Right cardiac atrium (tissue), 5 donors: ENCODE results near the gene MICAL2. TPM values are rescaled to one million over a fixed set of nuclear protein-coding genes. Genes with fewer than 3 reads are reported as not detected.
A peak's percentile ranks its signal among the peaks of the same experiment; 100 is the strongest.

Experiments used
- ATAC-seq, 2 donors: fragments of 200-7000 bp; cut with Tn5 transposase; one replicate each; pipeline versions ENCODE4 v1.8.0 to v1.9.1; 2020; ENCODE audit warnings: moderate library complexity in 2 of 2, mild to moderate bottlenecking in 1 of 2
- DNase-seq, 3 donors: peaks; one replicate each; pipeline ENCODE4 v3.0.0-alpha.2; 2020
- H3K27ac ChIP-seq: one replicate; pipeline ENCODE4 v1.5.1; 2013; ENCODE audit warnings: mild to moderate bottlenecking, low read length, control low read depth, moderate library complexity
- H3K27me3 ChIP-seq: one replicate; pipeline ENCODE4 v1.6.1; 2013; ENCODE audit not compliant: control insufficient read depth, insufficient read depth
- H3K4me1 ChIP-seq: one replicate; pipeline ENCODE4 v1.6.1; 2013; ENCODE audit warnings: low read length; ENCODE audit not compliant: control insufficient read depth, insufficient read depth
- H3K4me3 ChIP-seq: one replicate; pipeline ENCODE4 v1.5.1; 2013; ENCODE audit warnings: low read length, control low read depth
- H3K9me3 ChIP-seq: one replicate; pipeline ENCODE4 v1.6.1; 2013; ENCODE audit warnings: low read length; ENCODE audit not compliant: control insufficient read depth
- WGBS: extraction: QIAGEN DNeasy Blood & Tissue Kit; methylation state at CpG from one replicate; pipeline ENCODE4 v1.1.7; 2013; 5-methylcytosine and 5-hydroxymethylcytosine counted together
- intact Hi-C, 4 donors: fragments of 100-400 bp; cut with DNase I; formaldehyde crosslinking; loops; one replicate each; pipeline versions ENCODE4 v1.11.0 to v1.14.0; 2022 to 2023
- polyA plus RNA-seq: library from polyadenylated mRNA; stranded (reverse); fragments of 200-250 nt; gene quantifications from one replicate; pipeline ENCODE4 v1.2.3, GENCODE V29; 2013
- total RNA-seq, 4 donors: library from RNA; stranded (reverse); fragmentation: NEBNext Ultra II Directional; extraction: Animal tissue kit (Norgen Biotek cat#: 25700); gene quantifications; one replicate each; pipeline ENCODE4 v1.2.1, GENCODE V29; 2021
- donor health status: healthy with polysubstance abuse.
- donor health status: DM: no; HTN: yes; CAD: no.
- donor health status: DM: no; HTN: no; CAD: no.
- donor health status: DM: no; HTN: yes; CAD: no; lungs with severe emphysema.
- donor health status: DM: yes; HTN: yes; CAD: no.

The MICAL2 gene
- total and polyA plus RNA-seq, 5 donors: 62.9 to 115 (median 92.3) TPM

GRCh38 chr11:12089473-12089872 lies 20.9 kb upstream of the MICAL2 start:
- Histone ChIP-seq H3K27ac (no peak overlapping the region), H3K27me3 (no peaks in the 10 kb centered on the region)
- DNase-seq: no peak

GRCh38 chr11:12090061-12090591 lies 20.3 kb upstream of the MICAL2 start:
- DNase-seq (peak in 1 of 3 donors; percentile 34), ATAC-seq (peak in 1 of 2 donors; percentile 55)
- 39% methylated on average over 4 of the region's 4 CpGs for WGBS
- Histone ChIP-seq H3K27me3 (no peaks in the 10 kb centered on the region), H3K4me3 (no peak overlapping the region), H3K9me3 (no peaks in the 10 kb centered on the region), H3K27ac (peak overlapping the region; percentile 71), H3K4me1 (peaks cover 24% of the 10 kb centered on the region)
- intact Hi-C loops: loop anchor here in 2 of 4 donors (10.0 kb wide), 1 partner anchor 145 kb away; no protein-coding TSS in a partner anchor

More at GRCh38 chr11:12089473-12089872, 20.9 kb upstream of the MICAL2 start:
- Histone ChIP-seq H3K9me3 (no peaks in the 10 kb centered on the region), H3K4me3 (no peak overlapping the region), H3K4me1 (peaks cover 24% of the 10 kb centered on the region)
- ATAC-seq: no peak
- 61% methylated on average over 2 of the region's 2 CpGs for WGBS
- intact Hi-C loops: loop anchor here in 1 of 4 donors (5.0 kb wide), 1 partner anchor 148 kb away; no protein-coding TSS in a partner anchor

DNA sequence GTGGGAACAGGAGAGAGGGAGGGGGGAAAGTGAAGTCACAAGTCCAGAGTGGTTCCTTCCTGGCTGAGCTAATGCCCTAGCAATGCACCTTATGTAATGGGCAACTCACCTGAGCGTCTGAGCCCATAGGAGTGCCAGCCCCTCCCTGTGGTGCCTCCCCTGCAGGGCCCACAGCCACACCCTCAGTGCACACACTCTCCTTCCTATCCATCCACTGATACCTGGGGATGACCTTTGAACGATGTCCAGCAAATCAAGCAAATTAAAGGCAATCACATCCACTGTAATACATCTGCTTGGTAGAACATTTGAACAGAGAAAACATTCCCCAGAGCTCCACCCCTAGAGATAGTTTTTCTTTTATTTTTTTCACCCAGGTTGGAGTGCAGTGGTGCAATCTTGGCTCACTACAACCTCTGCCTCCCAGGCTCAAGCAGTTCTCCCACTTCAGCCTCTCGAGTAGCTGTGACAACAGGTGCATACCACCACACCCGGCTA lies 19.6 kb upstream of the MICAL2 start:
- ATAC-seq (no peak), DNase-seq (no peak)
- no peaks in the 10 kb centered on the region for H3K9me3 ChIP-seq
- H3K4me1 ChIP-seq: peaks cover 20% of the 10 kb centered on the region
- intact Hi-C loops: loop anchor here in 2 of 4 donors (10.0 kb wide), 1 partner anchor 144 kb away; no protein-coding TSS in a partner anchor
- WGBS: 86% methylated on average over 4 of the region's 4 CpGs
- no peaks in the 10 kb centered on the region for H3K27me3 ChIP-seq
- H3K27ac ChIP-seq: no peak overlapping the region
- no peak overlapping the region for H3K4me3 ChIP-seq

DNA sequence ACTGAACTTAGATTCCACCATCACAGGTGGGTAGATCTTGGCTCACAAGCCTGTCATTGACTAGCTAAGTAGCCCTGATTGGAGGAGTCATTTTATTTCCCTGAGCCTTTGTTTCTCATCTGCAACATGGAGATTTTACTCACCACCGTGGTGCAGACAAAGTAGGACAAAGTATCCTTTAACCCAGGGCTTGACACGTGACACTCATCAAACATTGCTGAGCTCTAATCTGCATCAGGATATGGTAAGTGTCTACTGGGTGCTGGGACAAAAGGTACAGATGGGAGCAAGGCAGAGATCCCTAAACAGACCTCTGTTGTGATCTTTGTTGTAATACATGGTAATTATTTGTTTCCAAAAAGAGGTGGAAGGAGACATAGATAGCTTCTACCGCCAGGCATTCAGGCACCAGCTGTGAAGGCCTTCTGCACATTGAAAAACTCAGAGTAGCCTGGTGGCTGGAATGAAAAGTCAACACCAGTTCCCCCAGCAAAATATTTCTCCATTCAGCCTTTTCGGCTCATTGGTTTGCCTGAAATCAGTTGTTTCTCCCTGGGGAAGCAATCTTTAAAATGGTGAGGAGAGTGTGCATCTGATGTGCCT lies 18.3 kb upstream of the MICAL2 start:
- Histone ChIP-seq H3K4me1 (peaks cover 17% of the 10 kb centered on the region), H3K4me3 (no peak overlapping the region), H3K9me3 (no peaks in the 10 kb centered on the region), H3K27ac (peak overlapping the region; percentile 51), H3K27me3 (no peaks in the 10 kb centered on the region)
- intact Hi-C loops: loop anchor here in 2 of 4 donors (10.0 kb wide), 1 partner anchor 143 kb away; no protein-coding TSS in a partner anchor
- WGBS: 56% methylated on average over 4 of the region's 4 CpGs
- no peak for DNase-seq
- ATAC-seq: peak in 1 of 2 donors; percentile 36

DNA sequence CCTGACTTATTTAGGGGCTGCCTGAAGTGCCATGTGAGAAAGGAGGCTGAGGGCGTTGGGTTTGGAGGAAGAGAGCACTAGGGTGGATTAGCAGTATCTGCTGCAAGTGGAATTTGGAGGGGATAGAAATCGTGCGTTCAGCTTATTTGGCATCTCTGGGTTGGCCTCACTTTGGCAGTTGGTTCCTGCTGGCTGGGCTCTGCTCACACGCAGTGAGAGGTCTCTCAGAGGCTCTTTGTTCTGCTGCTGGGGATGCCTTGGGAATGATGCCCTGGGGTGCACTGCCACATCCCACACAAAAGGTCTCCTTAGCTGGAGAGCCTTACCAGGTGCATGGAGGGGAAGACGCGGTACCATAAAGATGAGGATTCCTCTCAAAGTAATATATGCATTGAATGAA lies 17.7 kb upstream of the MICAL2 start:
- Histone ChIP-seq H3K27me3 (no peaks in the 10 kb centered on the region), H3K4me1 (peaks cover 13% of the 10 kb centered on the region), H3K27ac (peak overlapping the region; percentile 51), H3K9me3 (no peaks in the 10 kb centered on the region), H3K4me3 (no peak overlapping the region)
- ATAC-seq (no peak), DNase-seq (no peak)
- WGBS: 67% methylated on average over 6 of the region's 6 CpGs
- intact Hi-C loops: loop anchor here in 2 of 4 donors (10.0 kb wide), 1 partner anchor 142 kb away; no protein-coding TSS in a partner anchor

- Histone ChIP-seq H3K27me3 (no peaks in the 10 kb centered on the region), H3K27ac (no peak overlapping the region), H3K9me3 (no peaks in the 10 kb centered on the region), H3K4me1 (peaks cover 4% of the 10 kb centered on the region), H3K4me3 (no peak overlapping the region)
- ATAC-seq (peak in 1 of 2 donors; percentile 72), DNase-seq (no peak)
- intact Hi-C loops: loop anchor here in 2 of 4 donors (5.0 to 10.0 kb wide), 2 partner anchors 72 to 140 kb away; no protein-coding TSS in a partner anchor
- WGBS: 62% methylated on average over 11 of the region's 11 CpGs
Observed at GRCh38 chr11:12094872-12095800, 15.3 kb upstream of the MICAL2 start.

DNA sequence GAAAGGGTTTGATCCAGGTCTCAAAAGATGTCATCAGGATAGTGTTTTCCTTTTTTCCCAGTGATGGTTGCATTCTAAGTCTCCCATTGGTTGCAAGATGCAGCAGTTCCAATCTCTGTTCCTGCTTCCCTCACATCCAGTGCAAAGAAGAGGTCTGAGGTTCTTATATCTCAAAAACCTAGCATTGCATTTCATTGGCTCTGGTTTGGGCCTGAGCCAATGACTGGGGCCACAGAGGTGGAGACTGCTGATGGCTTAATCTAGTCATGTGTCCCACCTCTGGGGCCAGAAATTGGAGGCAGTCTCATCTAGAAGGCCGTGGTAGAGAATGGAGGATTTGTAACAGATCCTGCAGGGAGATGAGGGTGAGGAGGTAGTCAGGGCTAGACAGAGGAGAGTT lies 13.2 kb upstream of the MICAL2 start:
- intact Hi-C loops: loop anchor here in 2 of 4 donors (5.0 to 10.0 kb wide), 2 partner anchors 70 to 138 kb away; no protein-coding TSS in a partner anchor
- WGBS: 79% methylated on average over 1 of the region's 1 CpG

DNA sequence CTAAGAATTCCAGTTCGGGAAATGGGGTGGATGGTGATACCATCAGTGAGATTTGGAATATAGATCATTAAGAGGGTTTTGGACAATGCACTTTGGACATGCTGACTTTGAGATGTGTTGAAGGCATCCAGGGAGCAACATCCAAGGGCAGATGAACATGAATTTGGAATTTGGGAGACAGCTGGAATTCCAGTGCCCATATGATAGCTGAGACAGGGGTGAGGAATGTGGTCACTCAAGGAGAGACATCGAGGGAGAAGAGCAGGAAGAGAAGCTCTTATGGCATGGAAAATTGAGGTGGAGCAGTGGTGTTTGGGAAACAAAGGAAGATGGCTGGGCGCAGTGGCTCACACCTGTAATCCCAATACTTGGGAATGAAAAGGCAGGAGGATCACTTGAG lies 11.8 kb upstream of the MICAL2 start:
- no peaks in the 10 kb centered on the region for H3K27me3 ChIP-seq
- 87% methylated on average over 3 of the region's 3 CpGs for WGBS
- intact Hi-C loops: loop anchor here in 2 of 4 donors (5.0 to 10.0 kb wide), 2 partner anchors 69 to 136 kb away; no protein-coding TSS in a partner anchor
- H3K4me1 ChIP-seq: peaks cover 8% of the 10 kb centered on the region
- ATAC-seq: no peak
- H3K4me3 ChIP-seq: no peak overlapping the region
- DNase-seq: no peak
- no peaks in the 10 kb centered on the region for H3K9me3 ChIP-seq
- H3K27ac ChIP-seq: no peak overlapping the region

More for the DNA sequence above, 13.2 kb upstream of the MICAL2 start:
- DNase-seq (no peak), ATAC-seq (no peak)
- Histone ChIP-seq H3K4me1 (peaks cover 11% of the 10 kb centered on the region), H3K27me3 (no peaks in the 10 kb centered on the region), H3K9me3 (no peaks in the 10 kb centered on the region), H3K4me3 (no peak overlapping the region), H3K27ac (no peak overlapping the region)

DNA sequence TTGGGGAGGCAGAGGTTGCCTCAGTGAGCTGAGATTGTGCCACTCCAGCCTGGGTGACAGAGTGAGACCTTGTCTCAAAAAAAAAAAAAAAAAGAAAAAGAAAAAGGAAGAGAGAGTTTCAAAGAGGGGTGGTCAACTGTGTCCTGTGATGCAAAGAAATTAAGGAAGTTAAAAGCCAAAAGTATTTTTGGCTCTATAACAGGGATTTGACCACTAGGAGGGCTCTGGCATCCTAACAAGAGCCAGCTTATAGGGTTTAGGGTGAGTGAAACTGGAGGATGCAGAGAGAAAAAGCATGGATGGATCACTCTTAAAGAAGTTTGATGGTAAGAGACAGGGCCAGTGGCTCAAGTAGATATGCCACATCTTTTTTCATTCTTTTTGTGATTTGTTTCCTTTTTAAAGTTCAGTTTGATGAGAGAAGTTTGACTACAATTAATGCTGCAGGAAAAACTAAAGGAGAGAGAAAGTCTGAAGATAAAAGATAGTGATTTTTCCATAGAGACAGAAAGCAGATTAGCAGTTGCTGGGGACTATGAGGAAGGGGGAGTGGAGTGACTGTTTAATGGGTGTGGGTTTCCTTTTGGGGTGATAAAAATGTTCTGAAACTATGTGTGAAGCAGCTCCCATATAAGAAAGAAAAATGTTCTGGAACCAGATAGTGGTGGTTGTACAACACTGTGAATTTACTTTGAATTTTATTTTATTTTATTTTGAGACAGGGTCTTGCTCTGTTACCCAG lies 11.1 kb upstream of the MICAL2 start:
- intact Hi-C loops: loop anchor here in 2 of 4 donors (5.0 to 10.0 kb wide), 2 partner anchors 68 to 135 kb away; no protein-coding TSS in a partner anchor
- no peak for DNase-seq
- H3K27me3 ChIP-seq: no peaks in the 10 kb centered on the region
- H3K9me3 ChIP-seq: no peaks in the 10 kb centered on the region
- peaks cover 9% of the 10 kb centered on the region for H3K4me1 ChIP-seq
- peak in 1 of 2 donors; percentile 61 for ATAC-seq
- H3K4me3 ChIP-seq: no peak overlapping the region
- no peak overlapping the region for H3K27ac ChIP-seq

- intact Hi-C loops: no loop called here
- Histone ChIP-seq H3K27me3 (no peaks in the 10 kb centered on the region), H3K4me3 (no peak overlapping the region), H3K9me3 (no peaks in the 10 kb centered on the region), H3K27ac (peak overlapping the region; percentile 66), H3K4me1 (peaks cover 14% of the 10 kb centered on the region)
- no peak for DNase-seq
- ATAC-seq: peak in 1 of 2 donors; percentile 4
- 80% methylated on average over 8 of the region's 8 CpGs for whole genome bisulfite sequencing
Observed at GRCh38 chr11:12100429-12100828, 10.0 kb upstream of the MICAL2 start.
